H1 (cell line): ENCODE measurements around the gene BFSP2. TPM values are rescaled to one million over a fixed set of nuclear protein-coding genes. Genes with fewer than 3 reads are reported as not detected.
A peak's percentile ranks its signal among the peaks of the same experiment; 100 is the strongest.

Experiments
- CTCF ChIA-PET: fragments of 300-600 bp; sonication (Branson Sonifier 250); formaldehyde crosslinking; loops from one replicate; lab custom pipeline; 2021; ENCODE audit not compliant: partially characterized antibody; lab: Charles Lee
- POLR2A ChIA-PET: fragments of 300-600 bp; sonication (Branson Sonifier 250); formaldehyde crosslinking; loops from one replicate; lab custom pipeline; 2021; ENCODE audit warnings: inconsistent platforms; ENCODE audit not compliant: partially characterized antibody; lab: Charles Lee
- DNase-seq, 2 experiments: peaks; one replicate each; pipeline versions ENCODE4 v3.0.0 to v3.0.0-alpha.2; 2010 to 2022; ENCODE audit warnings: low spot score in 2 of 2, low read depth in 1 of 2, mixed read lengths in 1 of 2
- FAIRE-seq: peaks from 2 replicates; lab custom pipeline; 2011; peaks lifted over from hg19 to GRCh38; lab: Jason Lieb, UNC
- H2AFZ ChIP-seq: 2 replicates; pipeline ENCODE4 v1.8.1; 2012; ENCODE audit warnings: low read length, inconsistent platforms
- H2AK5ac ChIP-seq: 2 replicates; pipeline ENCODE4 v1.6.1; 2013; ENCODE audit warnings: low read depth, low read length
- H2BK120ac ChIP-seq: replicated peaks from 2 replicates; pipeline ENCODE3; 2013; ENCODE audit warnings: low read depth, low read length, inconsistent platforms
- H2BK12ac ChIP-seq: 2 replicates; pipeline ENCODE4 v1.6.1; 2013; ENCODE audit warnings: low read depth, low read length
- H2BK15ac ChIP-seq: 2 replicates; pipeline ENCODE4 v1.6.1; 2013; ENCODE audit warnings: low read length
- H2BK20ac ChIP-seq: 2 replicates; pipeline ENCODE4 v1.6.1; 2013; ENCODE audit warnings: low read length
- H2BK5ac ChIP-seq: 2 replicates; pipeline ENCODE4 v1.6.1; 2013; ENCODE audit warnings: low read depth, low read length
- H3K14ac ChIP-seq: 2 replicates; pipeline ENCODE4 v1.6.1; 2013; ENCODE audit warnings: inconsistent platforms; ENCODE audit not compliant: insufficient read length
- H3K18ac ChIP-seq: 2 replicates; pipeline ENCODE4 v1.6.1; 2013; ENCODE audit warnings: low read length; ENCODE audit errors: extremely low read depth
- H3K23ac ChIP-seq: 2 replicates; pipeline ENCODE4 v1.6.1; 2013; ENCODE audit warnings: inconsistent platforms; ENCODE audit not compliant: insufficient read length
- H3K23me2 ChIP-seq: 2 replicates; pipeline ENCODE4 v1.6.1; 2013; ENCODE audit warnings: low read depth, low read length
- H3K27ac ChIP-seq: 2 replicates; pipeline ENCODE4 v1.6.1; 2011; ENCODE audit warnings: low read depth, low read length, inconsistent platforms
- H3K27me3 ChIP-seq, 4 experiments: replicated peaks in 1 of 4; 1 replicate in 1 of 4; 2 replicates in 3 of 4; pipeline versions ENCODE4 v1.6.1 to v1.8.1; 2011 to 2013; ENCODE audit warnings: low read length in 3 of 4, mild to moderate bottlenecking in 3 of 4, inconsistent platforms in 2 of 4, mixed read lengths in 2 of 4, moderate library complexity in 1 of 4; ENCODE audit not compliant: control insufficient read depth in 3 of 4, insufficient read depth in 3 of 4; ENCODE audit errors: extremely low read depth in 1 of 4
- H3K36me3 ChIP-seq, 4 experiments: 2 replicates each; pipeline versions ENCODE4 v1.6.1 to v1.8.1; 2011 to 2013; ENCODE audit warnings: mild to moderate bottlenecking in 4 of 4, low read length in 3 of 4, moderate library complexity in 2 of 4, control low read depth in 1 of 4, inconsistent platforms in 1 of 4; ENCODE audit not compliant: insufficient read depth in 4 of 4, control insufficient read depth in 2 of 4
- H3K4ac ChIP-seq: replicated peaks from 2 replicates; pipeline ENCODE3; 2013; ENCODE audit warnings: low read length, low read depth, mixed read lengths, inconsistent platforms; ENCODE audit not compliant: insufficient read length
- H3K4me1 ChIP-seq, 4 experiments: replicated peaks in 1 of 4; 1 replicate in 1 of 4; 2 replicates in 3 of 4; pipeline versions ENCODE4 v1.6.1 to v1.8.1; 2011 to 2013; ENCODE audit warnings: low read length in 3 of 4, inconsistent platforms in 2 of 4, mixed read lengths in 1 of 4; ENCODE audit not compliant: insufficient read depth in 4 of 4, control insufficient read depth in 3 of 4
- H3K4me2 ChIP-seq, 2 experiments: 2 replicates each; pipeline versions ENCODE4 v1.6.1 to v1.8.1; 2011 to 2013; ENCODE audit warnings: low read depth in 2 of 2, low read length in 2 of 2, control low read depth in 1 of 2, inconsistent platforms in 1 of 2, mild to moderate bottlenecking in 1 of 2; ENCODE audit not compliant: insufficient read depth in 1 of 2
- H3K4me3 ChIP-seq, 4 experiments: fragments of 200-600, 300-600 bp in 1 of 4; sonication (generic), shearing (Covaris generic), sonication (Bioruptor Twin) in 1 of 4; 2 replicates each; pipeline versions ENCODE4 v1.5.1 to v1.8.1; 2011 to 2016; ENCODE audit warnings: low read length in 4 of 4, low read depth in 3 of 4, control low read depth in 2 of 4, inconsistent platforms in 2 of 4, mild to moderate bottlenecking in 2 of 4, mixed read lengths in 1 of 4, moderate library complexity in 1 of 4; ENCODE audit not compliant: insufficient read depth in 2 of 4; ENCODE audit errors: extremely low read depth in 1 of 4
- H3K56ac ChIP-seq: replicated peaks from 2 replicates; pipeline ENCODE3; 2013; ENCODE audit warnings: low read depth, mild to moderate bottlenecking, mixed read lengths, low read length, inconsistent platforms; ENCODE audit not compliant: insufficient read length
- H3K79me1 ChIP-seq: 2 replicates; pipeline ENCODE4 v1.6.1; 2013; ENCODE audit warnings: low read depth, low read length, control low read depth
- H3K79me2 ChIP-seq, 2 experiments: 2 replicates each; pipeline versions ENCODE4 v1.6.1 to v1.8.1; 2012 to 2013; ENCODE audit warnings: low read length in 2 of 2, mild to moderate bottlenecking in 2 of 2, inconsistent platforms in 1 of 2; ENCODE audit not compliant: insufficient read depth in 2 of 2, control insufficient read depth in 1 of 2
- H3K9ac ChIP-seq, 4 experiments: replicated peaks in 1 of 4; 1 replicate in 1 of 4; 2 replicates in 3 of 4; pipeline versions ENCODE4 v1.6.1 to v1.8.1; 2011 to 2013; ENCODE audit warnings: low read depth in 3 of 4, low read length in 3 of 4, control low read depth in 2 of 4, mild to moderate bottlenecking in 2 of 4, moderate library complexity in 2 of 4, inconsistent platforms in 1 of 4; ENCODE audit errors: extremely low read depth in 1 of 4
- H3K9me3 ChIP-seq, 2 experiments: 2 replicates each; pipeline versions ENCODE4 v1.6.1 to v1.8.1; 2012 to 2013; ENCODE audit warnings: mild to moderate bottlenecking in 2 of 2, moderate library complexity in 2 of 2, control low read depth in 1 of 2, inconsistent platforms in 1 of 2, low read depth in 1 of 2, low read length in 1 of 2, mixed read lengths in 1 of 2; ENCODE audit not compliant: insufficient read depth in 2 of 2
- H4K20me1 ChIP-seq, 2 experiments: replicated peaks in 1 of 2; 2 replicates each; pipeline versions ENCODE3 to v1.8.1; 2011 to 2013; ENCODE audit warnings: inconsistent platforms in 2 of 2, low read length in 2 of 2, mild to moderate bottlenecking in 1 of 2; ENCODE audit not compliant: insufficient read depth in 2 of 2, control insufficient read depth in 1 of 2
- H4K5ac ChIP-seq: 2 replicates; pipeline ENCODE4 v1.6.1; 2013; ENCODE audit warnings: low read length, low read depth, mixed read lengths, inconsistent platforms; ENCODE audit not compliant: insufficient read length
- H4K8ac ChIP-seq: 2 replicates; pipeline ENCODE4 v1.8.0; 2013; ENCODE audit warnings: mild to moderate bottlenecking, moderate library complexity, low read length, inconsistent platforms; ENCODE audit not compliant: insufficient read depth; ENCODE audit errors: extremely low read depth
- H4K91ac ChIP-seq: replicated peaks from 2 replicates; pipeline ENCODE3; 2013; ENCODE audit warnings: low read length, mixed read lengths, inconsistent platforms; ENCODE audit not compliant: insufficient read length
- ATF3 ChIP-seq: IDR thresholded peaks from 2 replicates; pipeline ENCODE4 v1.6.1; 2011; ENCODE audit warnings: low read depth, mild to moderate bottlenecking, low read length; ENCODE audit not compliant: insufficient read depth
- CEBPB ChIP-seq: IDR thresholded peaks from 2 replicates; pipeline ENCODE4 v1.6.1; 2012; ENCODE audit warnings: low read depth, low read length
- CHD1 ChIP-seq: IDR thresholded peaks from 2 replicates; pipeline ENCODE4 v1.6.1; 2012; ENCODE audit warnings: low read depth, low read length, improper control_type of control experiment
- CTBP2 ChIP-seq: IDR thresholded peaks from 2 replicates; pipeline ENCODE4 v1.7.0; 2011; ENCODE audit warnings: borderline replicate concordance, mild to moderate bottlenecking, moderate library complexity, mixed read lengths, low read length; ENCODE audit not compliant: insufficient read depth, insufficient read length
- KDM1A ChIP-seq: fragments of 200-600, 300-600 bp; sonication (generic); IDR thresholded peaks from 2 replicates; pipeline ENCODE4 v1.7.1; 2016; ENCODE audit warnings: mild to moderate bottlenecking, low read length, borderline replicate concordance
- KDM5A ChIP-seq: fragments of 200-600 bp; IDR thresholded peaks from 2 replicates; pipeline ENCODE4 v1.7.1; 2012; ENCODE audit warnings: mild to moderate bottlenecking, low read length, inconsistent platforms, mixed read lengths
- MAFK ChIP-seq: IDR thresholded peaks from 2 replicates; pipeline ENCODE4 v1.6.1; 2012; ENCODE audit warnings: low read depth, mild to moderate bottlenecking, improper control_type of control experiment, low read length
- RAD21 ChIP-seq, 2 experiments: IDR thresholded peaks in 1 of 2; conservative IDR thresholded peaks in 1 of 2; 2 replicates each; pipeline ENCODE4 v1.6.1; 2011; ENCODE audit warnings: low read depth in 2 of 2, low read length in 2 of 2, improper control_type of control experiment in 1 of 2, inconsistent platforms in 1 of 2, mild to moderate bottlenecking in 1 of 2, moderate library complexity in 1 of 2
- RBBP5 ChIP-seq: IDR thresholded peaks from 2 replicates; pipeline ENCODE4 v1.7.1; 2012; ENCODE audit warnings: low read depth, mild to moderate bottlenecking, inconsistent platforms, low read length, moderate library complexity, borderline replicate concordance
- TAF7 ChIP-seq: optimal IDR thresholded peaks from 2 replicates; pipeline ENCODE3; 2011; ENCODE audit warnings: low read depth, mild to moderate bottlenecking, inconsistent platforms, low read length, moderate library complexity, borderline replicate concordance
- YY1 ChIP-seq: IDR thresholded peaks from 2 replicates; pipeline ENCODE4 v1.6.1; 2011; ENCODE audit warnings: low read depth, mild to moderate bottlenecking, low read length
- WGBS, 2 experiments: shearing (Covaris generic) in 1 of 2; methylation state at CpG; one replicate each; pipeline versions ENCODE4 v1.1.6 to v1.1.7; 2013 to 2015; ENCODE audit warnings: low lambda C conversion rate in 2 of 2, mixed read lengths in 2 of 2, inconsistent platforms in 1 of 2, low coverage in 1 of 2, missing lambda C conversion rate in 1 of 2; ENCODE audit not compliant: insufficient replicate concordance in 2 of 2, insufficient coverage in 1 of 2, insufficient read length in 1 of 2; ENCODE audit errors: extremely low coverage in 1 of 2, missing lambda C conversion rate in 1 of 2; 5-methylcytosine and 5-hydroxymethylcytosine counted together
- polyA plus RNA-seq, 7 experiments: library from polyadenylated mRNA; depleted of rRNA in 3 of 7; stranded (reverse) in 5 of 7; unstranded in 2 of 7; fragments of >200 nt in 5 of 7; fragments of 200-250 nt in 2 of 7; gene quantifications; 1 replicate in 5 of 7; 2 replicates in 1 of 7; 4 replicates in 1 of 7; pipeline versions ENCODE4 v1.2.1 to v1.2.3, GENCODE V29; 2011 to 2013; ENCODE audit warnings: missing spikeins in 2 of 7, mixed read lengths in 2 of 7
- total RNA-seq: library from RNA; stranded (reverse); fragmentation: NEBNext Ultra II Directional; extraction: Animal tissue kit (Norgen Biotek cat#: 25700); gene quantifications from 2 replicates; pipeline ENCODE4 v1.2.1, GENCODE V29; 2021

Gene BFSP2
- total and polyA plus RNA-seq, 2 of the 8 experiments (the other 6 are each of a cell fraction or from before 2014, with no cell fraction given) = not detected

GRCh38 chr3:133412183-133413132 is 12.6 kb downstream of the BFSP2 start:
- Histone ChIP-seq H4K5ac (no peak overlapping the region), H4K91ac (no peak overlapping the region), H2BK5ac (no peak overlapping the region), H3K9me3 (no peaks in the 10 kb centered on the region), H2BK12ac (no peak overlapping the region), H2BK20ac (no peak overlapping the region), H4K8ac (no peak overlapping the region; the same call in 1 of the 2 replicates), H3K23me2 (peaks cover 4% of the 10 kb centered on the region; the same call in 1 of the 2 replicates), H3K14ac (no peak overlapping the region), H3K56ac (no peak overlapping the region), H3K27me3 (no peaks in the 10 kb centered on the region), H3K79me1 (no peaks in the 10 kb centered on the region), H2BK15ac (no peak overlapping the region), H2BK120ac (no peak overlapping the region), H3K9ac (no peak overlapping the region), H3K27ac (no peak overlapping the region), H4K20me1 (no peaks in the 10 kb centered on the region), H2AFZ (peak overlapping the region; percentile 70), H3K18ac (no peak overlapping the region), H3K79me2 (no peaks in the 10 kb centered on the region), H3K4me1 (no peaks in the 10 kb centered on the region), H2AK5ac (no peak overlapping the region), H3K4ac (no peak overlapping the region), H3K23ac (no peak overlapping the region), H3K4me2 (no peak overlapping the region), H3K4me3 (no peak overlapping the region), H3K36me3 (no peaks in the 10 kb centered on the region)
- ChIA-PET POLR2A (no interaction called here), CTCF (interaction anchor here (0.6 to 1.6 kb wide), 9 partner anchors 7 to 751 kb away, joined by 3 to 10 read pairs (median 3); partner anchors contain the start of gene BFSP2)
- no peak for DNase-seq
- FAIRE-seq = no peak
- WGBS, 2 experiments = 88% methylated on average over 26 of the region's 26 CpGs; no CpG with 5 or more reads in 1 of the 2 experiments
- TF ChIP-seq KDM1A (no peak), KDM5A (no peak), ATF3 (no peak), RAD21 (IDR thresholded peaks at IDR 0.05 in 1 of 2, conservative IDR thresholded peaks at IDR 0.05 in 1 of 2; ENCODE audit: low read depth in 2 of 2, low read length in 2 of 2) (no peak), CTBP2 (no peak), MAFK (no peak), TAF7 (no peak), RBBP5 (no peak), CEBPB (no peak), CHD1 (no peak), YY1 (no peak)
